A549 (cell line): ENCODE measurements around the gene WDR20. TPM values are rescaled to one million over a fixed set of nuclear protein-coding genes. Genes with fewer than 3 reads are reported as not detected.

Source experiments
- ATAC-seq, 2 experiments: fragments of 200-7000 bp in 1 of 2; fragments of >200 bp in 1 of 2; cut with Nextera tagmentation in 1 of 2; cut with Tn5 transposase in 1 of 2; 3 replicates each; pipeline versions ENCODE4 v1.8.0 to v1.9.1; 2018 to 2020; ENCODE audit warnings: mild to moderate bottlenecking in 1 of 2, moderate library complexity in 1 of 2
- CTCF ChIA-PET: fragments of 300-600 bp; sonication (Branson Sonifier 250); formaldehyde crosslinking; extraction: SDS; loops from one replicate; lab custom pipeline; 2021; ENCODE audit warnings: antibody characterized with exemption, inconsistent platforms; lab: Yijun Ruan, JAX
- POLR2A ChIA-PET: fragments of 350-600 bp; formaldehyde crosslinking; extraction: SDS; loops from one replicate; lab custom pipeline; 2021; ENCODE audit warnings: antibody characterized with exemption, inconsistent platforms; lab: Yijun Ruan, JAX
- DNase-seq, 2 experiments: peaks; one replicate each; pipeline versions ENCODE4 v3.0.0 to v3.0.0-alpha.2; 2011 to 2016; ENCODE audit warnings: low read depth in 1 of 2, low spot score in 1 of 2
- FAIRE-seq: peaks from 2 replicates; lab custom pipeline; 2011; peaks lifted over from hg19 to GRCh38; lab: Jason Lieb, UNC
- H3K27ac ChIP-seq, 2 experiments: fragments of >200 bp; sonication (Bioruptor Twin); formaldehyde crosslinking; 3 replicates each; pipeline ENCODE4 v1.5.1; 2016 to 2017
- H3K4me1 ChIP-seq: fragments of >200 bp; sonication (Bioruptor Twin); formaldehyde crosslinking; 3 replicates; pipeline ENCODE4 v1.6.1; 2016
- H3K4me2 ChIP-seq: fragments of >200 bp; sonication (Bioruptor Twin); formaldehyde crosslinking; 3 replicates; pipeline ENCODE4 v1.6.1; 2016
- H3K4me3 ChIP-seq: fragments of >200 bp; sonication (Bioruptor Twin); formaldehyde crosslinking; 3 replicates; pipeline ENCODE4 v1.5.1; 2016
- H3K9me3 ChIP-seq: fragments of >200 bp; sonication (Bioruptor Twin); formaldehyde crosslinking; 3 replicates; pipeline ENCODE4 v1.6.1; 2016
- CBX2 ChIP-seq: fragments of 200-600 bp; sonication (generic); IDR thresholded peaks from 2 replicates; pipeline ENCODE4 v1.6.1; 2016; ENCODE audit warnings: low read depth, mild to moderate bottlenecking, borderline replicate concordance
- CEBPB ChIP-seq, 2 experiments: fragments of >200 bp in 1 of 2; sonication (Bioruptor Twin) in 1 of 2; formaldehyde crosslinking in 1 of 2; IDR thresholded peaks; 2 replicates each; pipeline ENCODE4 v1.6.1; 2012 to 2016
- CHD4 ChIP-seq: fragments of 200-600 bp; sonication (generic); IDR thresholded peaks from 2 replicates; pipeline ENCODE4 v1.6.1; 2016; ENCODE audit warnings: antibody characterized with exemption, mild to moderate bottlenecking, borderline replicate concordance
- CTCF ChIP-seq: fragments of >200 bp; sonication (Bioruptor Twin); formaldehyde crosslinking; IDR thresholded peaks from 3 replicates; pipeline ENCODE4 v1.5.1; 2016
- EHF ChIP-seq: fragments of 250-450 bp; sonication (Bioruptor Pico); IDR thresholded peaks from 2 replicates; pipeline ENCODE4 v1.5.0; 2020; ENCODE audit warnings: mild to moderate bottlenecking
- FOSL2 ChIP-seq, 2 experiments: fragments of 450-650 bp in 1 of 2; fragments of >200 bp in 1 of 2; sonication (Bioruptor Twin) in 1 of 2; formaldehyde crosslinking; IDR thresholded peaks; 2 replicates each; pipeline versions ENCODE4 v1.5.0 to v1.6.1; 2016 to 2020; ENCODE audit warnings: mild to moderate bottlenecking in 1 of 2, moderate library complexity in 1 of 2
- HES2 ChIP-seq: fragments of >200 bp; sonication (Bioruptor Twin); formaldehyde crosslinking; IDR thresholded peaks from 2 replicates; pipeline ENCODE4 v1.6.1; 2016
- HOXB13 ChIP-seq: fragments of 250-450 bp; sonication (Bioruptor Pico); IDR thresholded peaks from 2 replicates; pipeline ENCODE4 v1.5.0; 2020; ENCODE audit warnings: low read depth, mild to moderate bottlenecking, moderate library complexity
- JUNB ChIP-seq: fragments of >200 bp; sonication (Bioruptor Twin); formaldehyde crosslinking; IDR thresholded peaks from 2 replicates; pipeline ENCODE4 v1.6.1; 2016
- KDM1A ChIP-seq: fragments of 200-600 bp; sonication (generic); IDR thresholded peaks from 2 replicates; pipeline ENCODE4 v1.6.1; 2016; ENCODE audit warnings: low read depth, mild to moderate bottlenecking
- KDM5A ChIP-seq: fragments of 200-600 bp; sonication (generic); IDR thresholded peaks from 2 replicates; pipeline ENCODE4 v1.6.1; 2016; ENCODE audit warnings: antibody characterized with exemption, mild to moderate bottlenecking
- MAZ ChIP-seq: fragments of 150-350 bp; IDR thresholded peaks from 2 replicates; pipeline ENCODE4 v1.6.1; 2014; ENCODE audit warnings: antibody characterized with exemption, low read depth, low read length, borderline replicate concordance
- NPAS2 ChIP-seq: fragments of 250-450 bp; sonication (Bioruptor Pico); IDR thresholded peaks from 2 replicates; pipeline ENCODE4 v1.8.0; 2022; ENCODE audit warnings: mild to moderate bottlenecking, moderate library complexity, borderline replicate concordance
- PHF8 ChIP-seq: fragments of 200-600 bp; sonication (generic); IDR thresholded peaks from 2 replicates; pipeline ENCODE4 v1.6.1; 2016; ENCODE audit warnings: low read depth, mild to moderate bottlenecking, antibody characterized with exemption, moderate library complexity, borderline replicate concordance
- POLR2A ChIP-seq: IDR thresholded peaks from 2 replicates; pipeline ENCODE4 v1.6.1; 2012; ENCODE audit warnings: mild to moderate bottlenecking, low read length
- POLR2AphosphoS2 ChIP-seq: conservative IDR thresholded peaks from 2 replicates; pipeline ENCODE4 v1.6.1; 2012; ENCODE audit warnings: low read length, improper control_type of control experiment, inconsistent platforms
- RNF2 ChIP-seq: fragments of 200-600 bp; sonication (generic); IDR thresholded peaks from 2 replicates; pipeline ENCODE4 v1.6.1; 2016; ENCODE audit warnings: low read depth, mild to moderate bottlenecking, antibody characterized with exemption, moderate library complexity, borderline replicate concordance
- SMC3 ChIP-seq: fragments of >200 bp; sonication (Bioruptor Twin); formaldehyde crosslinking; IDR thresholded peaks from 3 replicates; pipeline ENCODE4 v1.6.1; 2018; ENCODE audit warnings: inconsistent platforms
- TP53 ChIP-seq: fragments of 250-450 bp; sonication (Bioruptor Pico); IDR thresholded peaks from 2 replicates; pipeline ENCODE4 v1.5.0; 2021; ENCODE audit warnings: mild to moderate bottlenecking, moderate library complexity
- ZFP36 ChIP-seq: fragments of 450-650 bp; IDR thresholded peaks from 2 replicates; pipeline ENCODE4 v1.6.1; 2014; ENCODE audit warnings: borderline replicate concordance; ENCODE audit not compliant: partially characterized antibody
- ZNF302 ChIP-seq: fragments of 250-450 bp; sonication (Bioruptor Pico); IDR thresholded peaks from 2 replicates; pipeline ENCODE4 v1.9.0; 2021; ENCODE audit warnings: inconsistent platforms, mild to moderate bottlenecking, moderate library complexity
- WGBS: methylation state at CpG from one replicate; pipeline ENCODE4 v1.1.6; 2017; ENCODE audit errors: missing lambda C conversion rate; 5-methylcytosine and 5-hydroxymethylcytosine counted together
- polyA plus RNA-seq, 4 experiments: library from polyadenylated mRNA; depleted of rRNA in 3 of 4; stranded (reverse); fragments of >200 nt; fragmentation: RNase III in 1 of 4; extraction: RNeasy Plus Mini Kit Qiagen cat#74134 plus additional on column Dnase treatment in 1 of 4; gene quantifications; 2 replicates in 3 of 4; 3 replicates in 1 of 4; pipeline ENCODE4 v1.2.3, GENCODE V29; 2011 to 2017
- TF ChIP-seq, protein P1 (sequence below): fragments of 150-350 bp; IDR thresholded peaks from 2 replicates; pipeline ENCODE4 v1.6.1; 2014; ENCODE audit warnings: low read depth, mild to moderate bottlenecking, low read length
- TF ChIP-seq, protein P2 (sequence below): fragments of 200-600 bp; sonication (generic); IDR thresholded peaks from 2 replicates; pipeline ENCODE4 v1.6.1; 2016; ENCODE audit warnings: antibody characterized with exemption, mild to moderate bottlenecking, moderate library complexity
- TF ChIP-seq, protein P3 (sequence below): fragments of 450-650 bp; IDR thresholded peaks from 2 replicates; pipeline ENCODE4 v1.6.1; 2014; ENCODE audit warnings: antibody characterized with exemption
- TF ChIP-seq, protein P4 (sequence below): fragments of >200 bp; sonication (Bioruptor Twin); formaldehyde crosslinking; IDR thresholded peaks from 3 replicates; pipeline ENCODE4 v1.6.1; 2016

Gene WDR20
- polyA plus RNA-seq, 2 of the 4 experiments (the other 2 are of a cell fraction), result 19.5 to 20.6 TPM

DNA sequence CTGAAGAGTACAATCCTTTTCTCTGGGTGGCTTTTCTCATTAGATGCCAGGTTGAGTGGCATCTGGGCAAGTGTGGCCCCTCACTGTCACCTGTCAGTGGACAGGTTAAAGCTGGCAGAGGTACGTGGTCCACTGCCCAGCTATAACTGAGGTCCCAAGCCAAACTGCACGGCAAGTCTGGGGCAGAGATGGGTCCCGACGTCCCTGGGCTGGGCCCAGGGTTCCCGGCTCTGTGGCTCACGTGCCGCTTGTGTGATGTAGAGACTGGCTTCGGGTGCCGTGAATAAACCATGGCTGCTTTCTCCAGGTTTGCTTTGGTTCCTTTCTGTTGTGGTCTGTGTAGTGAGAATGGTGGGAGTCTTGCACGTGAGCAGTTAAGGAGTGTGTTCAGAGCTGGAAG is 77.7 kb downstream of the WDR20 start:
- ChIA-PET POLR2A (no interaction called here), CTCF (interaction anchor here (0.7 to 2.8 kb wide), 4 partner anchors 8 to 170 kb away, joined by 3 to 21 read pairs (median 4); no protein-coding TSS in a partner anchor)
- H3K27ac ChIP-seq, result no peak overlapping the region
- 94% methylated on average over 9 of the region's 10 CpGs for WGBS
- H3K4me1 ChIP-seq, result no peaks in the 10 kb centered on the region
- no peak for DNase-seq
- no peak overlapping the region for H3K4me2 ChIP-seq
- no peaks in the 10 kb centered on the region for H3K9me3 ChIP-seq
- TF ChIP-seq POLR2AphosphoS2 (no peak), POLR2A (no peak), CHD4 (no peak), RNF2 (no peak), EHF (CRISPR knock-in tag) (no peak), KDM5A (no peak), PHF8 (no peak), HOXB13 (CRISPR knock-in tag) (no peak), TP53 (CRISPR knock-in tag) (no peak), CBX2 (no peak), SMC3 (no peak), MAZ (no peak), JUNB (no peak), ZFP36 (no peak), HES2 (no peak), KDM1A (no peak), CEBPB (IDR thresholded peaks at IDR 0.05) (no peak)
- TF ChIP-seq, protein P1, sequence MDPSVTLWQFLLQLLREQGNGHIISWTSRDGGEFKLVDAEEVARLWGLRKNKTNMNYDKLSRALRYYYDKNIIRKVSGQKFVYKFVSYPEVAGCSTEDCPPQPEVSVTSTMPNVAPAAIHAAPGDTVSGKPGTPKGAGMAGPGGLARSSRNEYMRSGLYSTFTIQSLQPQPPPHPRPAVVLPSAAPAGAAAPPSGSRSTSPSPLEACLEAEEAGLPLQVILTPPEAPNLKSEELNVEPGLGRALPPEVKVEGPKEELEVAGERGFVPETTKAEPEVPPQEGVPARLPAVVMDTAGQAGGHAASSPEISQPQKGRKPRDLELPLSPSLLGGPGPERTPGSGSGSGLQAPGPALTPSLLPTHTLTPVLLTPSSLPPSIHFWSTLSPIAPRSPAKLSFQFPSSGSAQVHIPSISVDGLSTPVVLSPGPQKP, result no peak
- TF ChIP-seq, protein P2, sequence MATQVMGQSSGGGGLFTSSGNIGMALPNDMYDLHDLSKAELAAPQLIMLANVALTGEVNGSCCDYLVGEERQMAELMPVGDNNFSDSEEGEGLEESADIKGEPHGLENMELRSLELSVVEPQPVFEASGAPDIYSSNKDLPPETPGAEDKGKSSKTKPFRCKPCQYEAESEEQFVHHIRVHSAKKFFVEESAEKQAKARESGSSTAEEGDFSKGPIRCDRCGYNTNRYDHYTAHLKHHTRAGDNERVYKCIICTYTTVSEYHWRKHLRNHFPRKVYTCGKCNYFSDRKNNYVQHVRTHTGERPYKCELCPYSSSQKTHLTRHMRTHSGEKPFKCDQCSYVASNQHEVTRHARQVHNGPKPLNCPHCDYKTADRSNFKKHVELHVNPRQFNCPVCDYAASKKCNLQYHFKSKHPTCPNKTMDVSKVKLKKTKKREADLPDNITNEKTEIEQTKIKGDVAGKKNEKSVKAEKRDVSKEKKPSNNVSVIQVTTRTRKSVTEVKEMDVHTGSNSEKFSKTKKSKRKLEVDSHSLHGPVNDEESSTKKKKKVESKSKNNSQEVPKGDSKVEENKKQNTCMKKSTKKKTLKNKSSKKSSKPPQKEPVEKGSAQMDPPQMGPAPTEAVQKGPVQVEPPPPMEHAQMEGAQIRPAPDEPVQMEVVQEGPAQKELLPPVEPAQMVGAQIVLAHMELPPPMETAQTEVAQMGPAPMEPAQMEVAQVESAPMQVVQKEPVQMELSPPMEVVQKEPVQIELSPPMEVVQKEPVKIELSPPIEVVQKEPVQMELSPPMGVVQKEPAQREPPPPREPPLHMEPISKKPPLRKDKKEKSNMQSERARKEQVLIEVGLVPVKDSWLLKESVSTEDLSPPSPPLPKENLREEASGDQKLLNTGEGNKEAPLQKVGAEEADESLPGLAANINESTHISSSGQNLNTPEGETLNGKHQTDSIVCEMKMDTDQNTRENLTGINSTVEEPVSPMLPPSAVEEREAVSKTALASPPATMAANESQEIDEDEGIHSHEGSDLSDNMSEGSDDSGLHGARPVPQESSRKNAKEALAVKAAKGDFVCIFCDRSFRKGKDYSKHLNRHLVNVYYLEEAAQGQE, result no peak
- TF ChIP-seq, protein P3, sequence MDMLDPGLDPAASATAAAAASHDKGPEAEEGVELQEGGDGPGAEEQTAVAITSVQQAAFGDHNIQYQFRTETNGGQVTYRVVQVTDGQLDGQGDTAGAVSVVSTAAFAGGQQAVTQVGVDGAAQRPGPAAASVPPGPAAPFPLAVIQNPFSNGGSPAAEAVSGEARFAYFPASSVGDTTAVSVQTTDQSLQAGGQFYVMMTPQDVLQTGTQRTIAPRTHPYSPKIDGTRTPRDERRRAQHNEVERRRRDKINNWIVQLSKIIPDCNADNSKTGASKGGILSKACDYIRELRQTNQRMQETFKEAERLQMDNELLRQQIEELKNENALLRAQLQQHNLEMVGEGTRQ, result no peak
- ATAC-seq, result no peak
- no peak overlapping the region for H3K4me3 ChIP-seq
- no peak for FAIRE-seq

DNA sequence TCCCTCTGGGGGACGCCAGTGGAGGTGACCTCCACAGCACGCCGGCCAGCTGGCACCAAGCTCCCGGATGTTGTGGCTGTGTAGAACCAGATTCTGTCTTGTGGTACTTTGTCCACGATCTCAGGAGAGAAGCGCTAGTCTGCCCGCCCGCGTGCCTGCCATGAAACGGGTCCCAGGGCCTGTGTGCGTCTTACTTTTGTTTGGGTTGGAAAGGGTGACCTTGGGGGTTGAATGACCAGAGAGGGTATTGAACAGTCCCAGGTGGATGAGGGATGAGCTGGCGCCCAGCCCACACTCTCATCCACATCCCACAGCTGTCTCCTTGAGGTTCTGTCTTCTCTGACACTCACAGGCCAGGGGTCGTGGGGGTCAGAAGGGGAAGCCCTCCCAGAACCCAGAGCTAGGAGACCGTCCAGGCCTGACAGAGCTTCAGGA is 78.3 kb downstream of the WDR20 start:
- WGBS, result 87% methylated on average over 14 of the region's 14 CpGs
- no peak for FAIRE-seq
- no peaks in the 10 kb centered on the region for H3K4me1 ChIP-seq
- no peak overlapping the region for H3K4me3 ChIP-seq
- no peak for DNase-seq
- no peak overlapping the region for H3K4me2 ChIP-seq
- CTCF ChIA-PET, result interaction anchor here (2.8 kb wide), 1 partner anchor 98 kb away, joined by 21 read pairs; no protein-coding TSS in a partner anchor
- ATAC-seq, result no peak
- POLR2A ChIA-PET, result no interaction called here
- no peaks in the 10 kb centered on the region for H3K9me3 ChIP-seq
- H3K27ac ChIP-seq, result no peak overlapping the region
- TF ChIP-seq FOSL2 (IDR thresholded peaks at IDR 0.05) (no peak), FOSL2 (CRISPR knock-in tag; IDR thresholded peaks at IDR 0.05) (no peak), CTCF (no peak), ZNF302 (no peak), NPAS2 (CRISPR knock-in tag) (no peak)
- TF ChIP-seq, protein P2, result no peak
- TF ChIP-seq, protein P4, sequence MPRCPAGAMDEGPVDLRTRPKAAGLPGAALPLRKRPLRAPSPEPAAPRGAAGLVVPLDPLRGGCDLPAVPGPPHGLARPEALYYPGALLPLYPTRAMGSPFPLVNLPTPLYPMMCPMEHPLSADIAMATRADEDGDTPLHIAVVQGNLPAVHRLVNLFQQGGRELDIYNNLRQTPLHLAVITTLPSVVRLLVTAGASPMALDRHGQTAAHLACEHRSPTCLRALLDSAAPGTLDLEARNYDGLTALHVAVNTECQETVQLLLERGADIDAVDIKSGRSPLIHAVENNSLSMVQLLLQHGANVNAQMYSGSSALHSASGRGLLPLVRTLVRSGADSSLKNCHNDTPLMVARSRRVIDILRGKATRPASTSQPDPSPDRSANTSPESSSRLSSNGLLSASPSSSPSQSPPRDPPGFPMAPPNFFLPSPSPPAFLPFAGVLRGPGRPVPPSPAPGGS, result no peak
